Endodermal cell (in vitro differentiated cells): ENCODE measurements around the gene CXCL1. TPM values are rescaled to one million over a fixed set of nuclear protein-coding genes. Genes with fewer than 3 reads are reported as not detected.

ENCODE experiments used
- DNase-seq: peaks from one replicate; pipeline ENCODE4 v3.0.0-alpha.2; 2017
- H3K27ac ChIP-seq: 2 replicates; pipeline ENCODE4 v1.5.1; 2013; ENCODE audit warnings: mild to moderate bottlenecking, low read depth, low read length, moderate library complexity
- H3K27me3 ChIP-seq: 2 replicates; pipeline ENCODE4 v1.6.1; 2013; ENCODE audit warnings: mild to moderate bottlenecking, low read length, moderate library complexity; ENCODE audit not compliant: insufficient read depth, control insufficient read depth, poor library complexity, severe bottlenecking
- H3K36me3 ChIP-seq: 2 replicates; pipeline ENCODE4 v1.7.0; 2013; ENCODE audit warnings: mild to moderate bottlenecking, low read length, moderate library complexity; ENCODE audit not compliant: control insufficient read depth, insufficient read depth
- H3K4me1 ChIP-seq: one replicate; pipeline ENCODE4 v1.7.0; 2013; ENCODE audit warnings: low read length; ENCODE audit not compliant: control insufficient read depth, insufficient read depth
- H3K4me3 ChIP-seq: 2 replicates; pipeline ENCODE4 v1.5.1; 2013; ENCODE audit warnings: mild to moderate bottlenecking, low read length, moderate library complexity
- H3K9ac ChIP-seq: 2 replicates; pipeline ENCODE4 v1.6.1; 2013; ENCODE audit warnings: mild to moderate bottlenecking, low read length, moderate library complexity; ENCODE audit not compliant: poor library complexity, severe bottlenecking; ENCODE audit errors: extremely low read depth
- H3K9me3 ChIP-seq: 2 replicates; pipeline ENCODE4 v1.6.1; 2013; ENCODE audit warnings: mild to moderate bottlenecking, low read length, moderate library complexity; ENCODE audit not compliant: control insufficient read depth
- H3K27ac Mint-ChIP-seq: 2 replicates; pipeline ENCODE4 v1.8.0; 2020; ENCODE audit warnings: mixed read lengths
- H3K27me3 Mint-ChIP-seq: 2 replicates; pipeline ENCODE4 v1.8.0; 2021; ENCODE audit warnings: mild to moderate bottlenecking, mixed read lengths; ENCODE audit not compliant: insufficient read depth
- H3K36me3 Mint-ChIP-seq: 2 replicates; pipeline ENCODE4 v1.8.0; 2020; ENCODE audit warnings: low read depth, mixed read lengths
- H3K4me1 Mint-ChIP-seq: 2 replicates; pipeline ENCODE4 v1.8.0; 2020; ENCODE audit warnings: mixed read lengths
- H3K4me3 Mint-ChIP-seq: 2 replicates; pipeline ENCODE4 v1.8.0; 2020; ENCODE audit warnings: mild to moderate bottlenecking, moderate library complexity, mixed read lengths
- H3K9me3 Mint-ChIP-seq: 2 replicates; pipeline ENCODE4 v1.8.0; 2020; ENCODE audit warnings: mild to moderate bottlenecking, mixed read lengths
- WGBS, 2 experiments: methylation state at CpG; one replicate each; pipeline versions ENCODE4 v1.1.5 to v1.1.7; 2013; ENCODE audit warnings: missing lambda C conversion rate in 2 of 2, mixed read lengths in 1 of 2; ENCODE audit not compliant: insufficient coverage in 1 of 2, insufficient read length in 1 of 2; 5-methylcytosine and 5-hydroxymethylcytosine counted together
- total RNA-seq, 2 donors: library from RNA; stranded (reverse); fragmentation: NEBNext Ultra II Directional in 1 of 2; extraction: Animal tissue kit (Norgen Biotek cat#: 25700) in 1 of 2; gene quantifications; 2 replicates in 1 of 2; 3 replicates in 1 of 2; pipeline ENCODE4 v1.2.1, GENCODE V29; 2021
- TF ChIP-seq, protein P1 (sequence below): fragments of 200-600 bp; sonication (generic); conservative IDR thresholded peaks from 2 replicates; pipeline ENCODE4 v1.5.0; 2021; ENCODE audit warnings: antibody characterized with exemption, mild to moderate bottlenecking

CXCL1 gene
- total RNA-seq, 2 donors from 2014 or later: 0.24 TPM; not detected in 1

GRCh38 chr4:73831569-73831968 lies 37.6 kb upstream of the CXCL1 start:
- TF ChIP-seq, protein P1, sequence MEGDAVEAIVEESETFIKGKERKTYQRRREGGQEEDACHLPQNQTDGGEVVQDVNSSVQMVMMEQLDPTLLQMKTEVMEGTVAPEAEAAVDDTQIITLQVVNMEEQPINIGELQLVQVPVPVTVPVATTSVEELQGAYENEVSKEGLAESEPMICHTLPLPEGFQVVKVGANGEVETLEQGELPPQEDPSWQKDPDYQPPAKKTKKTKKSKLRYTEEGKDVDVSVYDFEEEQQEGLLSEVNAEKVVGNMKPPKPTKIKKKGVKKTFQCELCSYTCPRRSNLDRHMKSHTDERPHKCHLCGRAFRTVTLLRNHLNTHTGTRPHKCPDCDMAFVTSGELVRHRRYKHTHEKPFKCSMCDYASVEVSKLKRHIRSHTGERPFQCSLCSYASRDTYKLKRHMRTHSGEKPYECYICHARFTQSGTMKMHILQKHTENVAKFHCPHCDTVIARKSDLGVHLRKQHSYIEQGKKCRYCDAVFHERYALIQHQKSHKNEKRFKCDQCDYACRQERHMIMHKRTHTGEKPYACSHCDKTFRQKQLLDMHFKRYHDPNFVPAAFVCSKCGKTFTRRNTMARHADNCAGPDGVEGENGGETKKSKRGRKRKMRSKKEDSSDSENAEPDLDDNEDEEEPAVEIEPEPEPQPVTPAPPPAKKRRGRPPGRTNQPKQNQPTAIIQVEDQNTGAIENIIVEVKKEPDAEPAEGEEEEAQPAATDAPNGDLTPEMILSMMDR: no peak
- Histone ChIP-seq H3K36me3 (no peaks in the 10 kb centered on the region), H3K27me3 (peaks cover 4% of the 10 kb centered on the region), H3K27ac (no peak overlapping the region), H3K4me3 (no peak overlapping the region), H3K9ac (no peak overlapping the region), H3K9me3 (peaks cover 13% of the 10 kb centered on the region), H3K4me1 (no peaks in the 10 kb centered on the region)
- Mint-ChIP-seq H3K9me3 (peaks cover 2% of the 10 kb centered on the region), H3K36me3 (no peaks in the 10 kb centered on the region), H3K4me3 (no peak overlapping the region), H3K27me3 (peaks cover 6% of the 10 kb centered on the region), H3K4me1 (peaks cover 2% of the 10 kb centered on the region), H3K27ac (no peak overlapping the region)
- DNase-seq: no peak
- WGBS, 2 experiments: 100% methylated on average over 1 to 2 of the region's 2 CpGs

- H3K9ac ChIP-seq: no peak overlapping the region
- Mint-ChIP-seq H3K27me3 (peaks cover 17% of the 10 kb centered on the region), H3K4me3 (no peak overlapping the region), H3K36me3 (no peaks in the 10 kb centered on the region), H3K27ac (no peak overlapping the region), H3K4me1 (peaks cover 5% of the 10 kb centered on the region), H3K9me3 (peaks cover 2% of the 10 kb centered on the region)
- WGBS, 2 experiments: 82 to 96% methylated on average over 1 of the region's 1 CpG
- no peaks in the 10 kb centered on the region for H3K4me1 ChIP-seq
- no peak overlapping the region for H3K4me3 ChIP-seq
- H3K9me3 ChIP-seq: peaks cover 3% of the 10 kb centered on the region
- H3K36me3 ChIP-seq: no peaks in the 10 kb centered on the region
- TF ChIP-seq, protein P1: no peak
- peaks cover 16% of the 10 kb centered on the region for H3K27me3 ChIP-seq
- H3K27ac ChIP-seq: no peak overlapping the region
- no peak for DNase-seq
These were observed 36.4 kb upstream of the CXCL1 start for GRCh38 chr4:73832651-73833237.

- Mint-ChIP-seq H3K4me1 (peaks cover 5% of the 10 kb centered on the region), H3K36me3 (no peaks in the 10 kb centered on the region), H3K9me3 (no peaks in the 10 kb centered on the region), H3K27ac (no peak within 1 kb of the TSS), H3K4me3 (peak within 1 kb of the TSS; percentile 67), H3K27me3 (peaks cover 42% of the 10 kb centered on the region)
- Histone ChIP-seq H3K36me3 (no peaks in the 10 kb centered on the region), H3K9me3 (no peaks in the 10 kb centered on the region), H3K27me3 (peaks cover 35% of the 10 kb centered on the region), H3K4me3 (peak within 1 kb of the TSS; percentile 77), H3K9ac (no peak within 1 kb of the TSS), H3K4me1 (no peaks in the 10 kb centered on the region), H3K27ac (no peak within 1 kb of the TSS)
- TF ChIP-seq, protein P1: no peak
- 10 to 16% methylated on average over 7 to 41 of the region's 41 CpGs for WGBS, 2 experiments
- peak; percentile 87 for DNase-seq
These were observed 32.6 kb upstream of the CXCL1 start, which contains the start of gene CXCL6 for GRCh38 chr4:73836373-73837279. TSS of gene CXCL6 (plus strand) at chr4:73836678. CDS start at chr4:73836751, 73 bp downstream.
